GM21737 (cell line): Measurements from ENCODE around the gene EME1.
"Not testable (repeated sequence)": the region's sequence is repeated elsewhere in the genome, so short reads cannot be mapped to it uniquely, and the experiment has no call there.

ENCODE experiments used
- ATAC-seq: cut with Tn5 transposase; IDR thresholded peaks from one replicate; pipeline ENCODE4 v1.9.1; 2021; ENCODE audit warnings: mild to moderate bottlenecking, moderate library complexity; ENCODE audit not compliant: unreplicated experiment

Gene EME1

DNA sequence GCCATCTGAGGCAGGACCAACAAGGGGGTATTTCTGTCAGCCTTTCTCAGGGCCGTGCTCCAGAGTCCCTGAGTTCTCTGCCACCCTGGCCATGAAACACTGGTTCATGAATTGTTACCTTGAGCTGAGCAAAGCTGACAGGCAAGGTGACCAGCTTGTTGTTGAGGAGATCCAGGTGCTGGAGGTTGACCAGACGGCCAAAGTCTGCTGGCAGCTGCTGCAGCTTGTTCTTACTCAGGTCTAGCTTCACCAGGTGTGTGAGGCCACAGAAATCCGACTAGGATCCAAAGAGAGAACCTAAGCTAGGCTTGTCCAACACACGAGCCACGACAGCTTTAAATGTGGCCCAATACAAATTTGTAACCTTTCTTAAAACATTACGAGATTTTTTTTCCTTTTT is 19.6 kb downstream of the EME1 start:
- ATAC-seq: no peak

DNA sequence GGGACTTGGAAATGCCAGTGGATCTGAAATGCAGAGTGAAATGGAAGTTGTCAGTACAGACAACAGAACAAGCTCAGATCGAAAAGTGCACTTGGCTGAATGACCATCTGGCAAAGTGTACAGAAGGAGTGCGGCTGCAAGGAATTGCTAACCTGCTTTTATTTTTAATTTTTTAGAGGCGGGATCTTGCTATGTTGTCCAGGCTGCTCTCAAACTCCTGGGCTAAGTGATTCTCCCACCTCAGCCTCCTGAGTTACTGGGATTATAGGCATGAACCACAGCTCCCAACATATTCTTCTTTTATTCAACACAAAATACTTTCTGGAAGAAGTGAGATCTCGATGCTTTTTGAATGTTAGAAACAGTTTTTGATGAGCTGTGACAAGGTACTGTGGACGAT is 20.7 kb downstream of the EME1 start:
- no peak for ATAC-seq

DNA sequence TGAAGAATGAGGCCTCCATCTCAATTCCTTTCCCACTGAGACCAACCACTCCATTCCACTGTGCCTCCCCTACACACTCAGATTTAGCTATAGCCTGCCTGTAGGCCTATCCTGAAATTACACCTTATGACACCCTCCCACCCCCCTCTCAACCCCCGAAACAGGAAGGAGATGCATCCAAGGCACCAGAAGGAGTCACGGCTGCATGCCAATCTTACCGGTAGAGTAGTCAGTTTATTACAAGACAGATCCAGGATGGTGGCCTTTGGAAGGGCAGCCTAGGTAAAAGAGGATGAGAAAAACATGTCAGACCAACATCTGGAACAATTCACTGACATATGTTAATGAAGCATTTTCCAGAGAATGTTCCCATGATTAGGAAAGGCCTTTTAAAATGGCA is 21.7 kb downstream of the EME1 start:
- no peak for ATAC-seq

DNA sequence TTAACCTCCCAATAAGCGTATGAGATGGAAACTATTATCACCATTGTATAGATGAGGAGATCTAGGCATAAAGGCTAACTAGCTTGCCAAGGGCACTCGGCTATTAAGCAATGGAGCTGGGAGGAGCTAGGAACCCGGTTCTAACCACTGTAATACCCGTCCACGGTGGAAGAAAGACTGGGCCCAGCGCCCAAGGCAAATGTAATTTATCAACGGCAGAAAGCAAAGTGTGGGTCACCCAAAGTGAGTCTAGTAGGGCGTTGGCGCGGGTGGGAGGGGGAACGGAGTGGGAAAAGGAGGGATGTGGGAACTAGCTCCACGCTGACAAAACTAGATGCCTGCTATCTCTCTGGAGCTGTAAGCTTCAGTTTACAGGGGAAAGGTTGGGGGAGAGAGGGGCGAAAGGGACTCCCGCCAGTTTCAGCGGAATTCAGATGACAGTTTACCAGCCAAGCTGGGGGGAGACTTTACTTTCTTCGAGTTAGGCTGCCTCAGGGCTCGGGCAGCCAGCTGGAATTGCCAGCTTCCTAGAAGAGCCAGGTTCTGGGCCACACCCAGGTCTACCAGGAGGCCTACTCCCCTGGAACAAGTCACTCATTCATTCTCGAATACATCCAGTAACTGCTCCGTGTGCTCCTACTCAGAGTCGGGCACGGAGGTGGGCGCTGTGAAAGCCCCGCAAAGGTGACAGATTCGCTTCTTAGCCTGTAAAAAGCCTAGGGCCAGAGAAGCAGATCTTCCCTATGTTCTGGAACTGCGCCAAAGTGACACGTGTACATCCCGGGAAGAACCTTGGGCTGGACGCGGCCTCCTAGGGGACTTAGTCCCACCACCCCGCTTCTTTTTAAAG is 23.5 kb downstream of the EME1 start:
- no peak for ATAC-seq

DNA sequence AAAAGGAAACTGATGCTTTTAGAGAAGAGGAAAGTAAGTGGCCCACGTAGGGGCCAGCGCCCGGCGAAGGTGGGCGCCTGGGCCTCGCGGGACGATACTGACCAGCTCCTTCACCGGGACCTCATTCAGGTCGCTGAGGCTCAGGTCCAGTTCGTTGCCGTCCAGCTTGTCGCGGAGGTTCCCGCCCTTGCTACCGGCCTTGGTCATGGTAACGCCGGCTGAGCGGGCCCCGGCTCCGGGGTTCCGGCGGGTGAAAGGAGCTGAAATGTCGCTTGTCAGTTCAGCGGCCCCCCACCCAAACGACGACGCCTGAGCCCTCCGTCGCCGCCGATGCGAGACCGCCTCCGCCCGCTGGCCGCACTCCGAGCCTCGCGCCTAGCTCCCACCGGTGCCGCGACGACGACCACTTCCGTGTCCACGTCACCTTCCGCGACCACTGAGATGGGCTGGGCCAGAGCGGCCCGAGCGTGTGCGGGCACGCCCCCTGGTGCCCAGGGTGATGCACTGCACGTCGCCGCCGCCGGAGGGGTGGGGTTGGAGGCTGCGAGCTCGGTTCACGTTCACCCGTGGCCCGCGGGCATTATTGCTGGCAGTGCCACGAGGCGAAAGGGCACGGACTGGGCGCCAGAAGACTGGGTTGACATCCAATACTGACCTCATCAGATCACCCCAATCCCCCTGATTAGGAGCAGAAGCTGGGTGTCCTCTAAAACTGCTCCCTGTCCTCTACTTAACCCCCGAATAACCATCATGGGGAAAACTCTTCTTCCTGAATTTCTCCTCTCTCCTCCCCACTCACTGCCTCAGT is 24.3 kb downstream of the EME1 start, which contains the start of gene LRRC59:
LRRC59 (minus strand) TSS at position 413 of the 808 bp plus-strand sequence; CDS start at position 207, 206 bp downstream.
- ATAC-seq: peak; percentile 91

DNA sequence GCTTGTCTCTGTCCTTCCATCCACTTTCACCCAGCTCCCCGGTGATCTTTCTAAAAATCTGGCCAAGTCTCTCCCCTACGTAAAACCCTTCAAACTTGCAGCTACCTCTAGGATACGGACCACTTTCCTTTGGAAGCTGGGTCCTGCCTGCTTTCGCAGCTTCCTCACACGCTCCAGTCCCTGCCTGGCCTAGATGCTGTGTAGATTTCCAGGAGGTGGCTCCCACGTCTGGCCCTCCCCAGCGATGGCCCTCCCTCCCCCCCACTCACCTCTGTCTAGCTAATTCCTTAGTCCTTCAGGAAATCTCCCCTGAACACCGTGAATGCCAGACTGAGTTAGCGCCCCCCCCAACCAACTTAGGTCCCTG is 24.9 kb downstream of the EME1 start:
- ATAC-seq: no peak

DNA sequence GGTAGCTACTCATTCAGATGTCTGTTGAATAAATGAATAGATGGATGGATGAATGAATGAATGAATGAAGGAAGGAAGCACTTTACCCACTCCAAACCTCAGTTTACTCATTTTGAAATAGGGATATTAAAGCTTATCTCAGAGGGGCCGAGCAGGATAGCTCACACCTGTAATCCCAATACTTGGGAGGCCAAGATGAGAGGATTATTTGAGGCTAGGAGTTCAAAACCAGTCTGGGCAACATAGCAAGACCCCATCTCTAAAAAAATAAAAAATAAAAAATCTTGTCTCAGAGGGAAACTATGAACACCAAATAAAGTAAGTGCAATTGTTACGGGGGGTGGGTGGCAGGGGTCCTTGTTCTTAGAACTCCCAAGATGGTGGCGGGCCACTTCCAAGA is 25.6 kb downstream of the EME1 start:
- ATAC-seq: not testable (repeated sequence)

DNA sequence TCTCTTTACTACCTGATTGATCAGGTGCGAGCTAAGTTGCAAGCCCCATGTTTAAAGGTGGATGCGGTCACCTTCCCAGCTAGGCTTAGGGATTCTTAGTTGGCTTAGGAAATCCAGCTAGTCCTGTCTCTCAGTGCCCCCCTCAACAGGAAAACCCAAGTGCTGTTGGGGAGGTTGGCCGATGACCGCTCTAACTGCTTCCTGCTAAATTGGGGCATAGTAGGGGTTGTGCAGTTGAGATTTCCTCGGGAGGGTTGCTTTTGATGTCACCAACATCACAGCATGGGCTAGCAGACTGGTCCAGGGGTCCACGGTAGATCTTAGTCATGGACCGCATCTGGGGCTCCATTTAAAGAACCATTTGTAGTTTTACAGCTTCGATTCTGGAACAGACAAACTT is 26.6 kb downstream of the EME1 start:
- ATAC-seq: not testable (repeated sequence)

DNA sequence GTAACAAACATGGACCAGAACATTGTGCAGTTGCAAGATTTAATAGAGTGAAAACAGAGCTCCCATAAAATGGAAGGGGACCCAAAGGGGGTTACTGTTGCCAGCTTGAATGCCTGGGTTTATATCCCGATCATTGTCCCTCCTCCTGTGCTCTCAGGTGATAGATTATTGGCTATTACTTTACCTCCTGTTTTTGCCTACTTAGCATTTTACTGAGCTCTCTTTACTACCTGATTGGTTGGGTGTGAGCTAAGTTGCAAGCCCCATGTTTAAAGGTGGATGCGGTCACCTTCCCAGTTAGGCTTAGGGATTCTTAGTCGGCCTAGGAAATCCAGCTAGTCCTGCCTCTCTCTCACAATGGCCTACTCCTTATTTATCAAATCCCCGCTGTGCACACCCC is 32.3 kb downstream of the EME1 start:
- ATAC-seq: not testable (repeated sequence)

DNA sequence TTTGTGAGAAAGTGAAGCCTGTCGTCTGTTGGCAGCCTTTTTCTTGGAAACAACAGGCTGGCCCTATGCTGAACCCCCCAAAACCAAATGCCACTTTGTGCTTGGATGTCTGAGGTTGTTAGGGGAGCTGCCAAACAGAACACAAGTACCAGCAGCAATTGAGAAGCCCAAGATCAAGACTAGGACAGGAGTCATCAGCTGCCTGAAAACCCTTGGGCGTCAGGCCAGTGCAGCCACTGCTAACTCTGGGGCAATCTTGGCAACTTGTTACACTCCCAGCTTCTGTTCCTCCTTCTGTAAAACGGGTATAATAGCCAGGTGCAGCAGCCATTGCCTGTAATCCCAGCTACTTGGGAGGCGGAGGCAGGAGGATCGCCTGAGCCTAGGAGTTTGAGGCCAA is 33.5 kb downstream of the EME1 start:
- no peak for ATAC-seq

DNA sequence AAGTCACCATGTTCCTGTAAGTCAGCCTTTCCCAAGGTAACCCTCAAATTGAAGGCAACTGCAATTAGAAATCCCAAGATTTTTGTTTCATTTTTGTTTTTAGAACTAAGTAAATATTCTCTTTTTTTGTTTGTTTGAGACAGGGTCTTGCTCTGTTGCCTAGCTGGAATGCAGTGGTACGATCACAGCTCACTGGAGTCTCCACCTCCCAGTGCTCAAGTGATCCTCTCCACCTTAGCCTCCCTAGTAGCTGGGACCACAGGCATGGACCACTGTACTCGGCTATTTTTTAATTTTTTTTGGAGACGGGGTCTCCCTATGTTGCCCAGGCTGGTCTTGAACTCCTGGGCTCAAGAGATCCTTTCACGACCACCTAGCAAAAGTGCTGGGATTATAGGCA is 34.9 kb downstream of the EME1 start:
- ATAC-seq: no peak

DNA sequence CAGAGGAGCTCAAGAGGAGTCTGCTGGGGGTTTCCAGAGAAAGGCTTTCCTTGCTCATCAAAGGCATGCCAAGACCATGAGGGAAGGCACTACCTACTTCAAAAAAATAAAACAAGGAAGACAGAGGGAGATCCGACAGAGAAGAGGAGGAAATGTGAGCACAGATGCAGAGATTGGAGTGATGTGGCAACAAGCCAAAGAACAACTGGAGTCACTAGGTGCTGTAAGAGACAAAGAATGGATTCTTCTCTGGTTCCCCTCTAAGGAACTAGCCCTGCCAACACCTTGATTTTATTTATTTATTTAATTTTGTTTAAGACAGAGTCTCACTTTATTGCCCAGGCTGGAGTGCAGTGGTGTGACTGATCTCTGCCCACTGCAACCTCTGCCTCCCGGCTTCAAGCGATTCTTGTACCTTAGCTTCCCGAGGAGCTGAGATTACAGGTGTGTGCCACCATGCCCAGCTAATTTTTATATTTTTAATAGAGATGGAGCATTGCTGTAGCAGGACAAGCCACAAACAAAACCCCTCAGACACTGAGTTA is 39.2 kb downstream of the EME1 start:
- ATAC-seq: no peak

DNA sequence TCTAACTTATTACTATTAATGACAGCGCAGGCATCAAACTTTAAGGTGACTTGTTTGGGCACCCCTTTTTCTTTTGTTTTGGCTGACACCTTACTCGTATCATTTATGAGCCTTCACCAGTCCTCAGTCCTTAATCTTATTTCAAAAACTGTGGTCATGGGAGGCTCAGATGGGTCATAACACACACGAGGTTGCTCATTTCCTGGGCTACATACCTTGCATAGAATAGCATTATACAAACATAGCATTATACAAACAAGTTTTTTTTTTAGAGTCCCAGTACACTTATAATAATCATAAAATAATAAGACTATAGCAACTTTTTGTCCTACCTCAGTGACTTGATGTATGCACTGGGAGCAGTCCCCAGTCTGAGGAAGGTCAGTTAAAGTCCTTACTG is 41.8 kb downstream of the EME1 start:
- no peak for ATAC-seq

DNA sequence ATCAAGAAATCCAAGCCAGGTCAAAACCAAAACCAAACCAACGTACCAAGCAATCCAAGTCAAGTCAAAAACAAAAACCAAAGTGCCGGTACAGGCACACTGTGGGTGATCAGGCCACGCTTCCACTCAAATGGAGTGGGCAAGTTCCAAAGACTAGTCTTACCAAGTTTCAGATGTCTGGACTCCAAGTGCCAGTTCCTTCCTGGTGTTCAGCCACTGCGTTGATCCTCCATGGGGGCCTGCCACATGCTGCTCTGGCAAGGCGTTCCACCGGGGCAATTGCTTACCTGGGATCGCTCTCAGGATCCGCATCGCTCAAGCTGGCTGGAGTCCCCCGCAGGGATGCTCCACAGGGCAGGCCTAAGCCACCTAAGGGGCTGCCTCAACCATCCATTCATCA is 46.5 kb downstream of the EME1 start:
- ATAC-seq: not testable (repeated sequence)

DNA sequence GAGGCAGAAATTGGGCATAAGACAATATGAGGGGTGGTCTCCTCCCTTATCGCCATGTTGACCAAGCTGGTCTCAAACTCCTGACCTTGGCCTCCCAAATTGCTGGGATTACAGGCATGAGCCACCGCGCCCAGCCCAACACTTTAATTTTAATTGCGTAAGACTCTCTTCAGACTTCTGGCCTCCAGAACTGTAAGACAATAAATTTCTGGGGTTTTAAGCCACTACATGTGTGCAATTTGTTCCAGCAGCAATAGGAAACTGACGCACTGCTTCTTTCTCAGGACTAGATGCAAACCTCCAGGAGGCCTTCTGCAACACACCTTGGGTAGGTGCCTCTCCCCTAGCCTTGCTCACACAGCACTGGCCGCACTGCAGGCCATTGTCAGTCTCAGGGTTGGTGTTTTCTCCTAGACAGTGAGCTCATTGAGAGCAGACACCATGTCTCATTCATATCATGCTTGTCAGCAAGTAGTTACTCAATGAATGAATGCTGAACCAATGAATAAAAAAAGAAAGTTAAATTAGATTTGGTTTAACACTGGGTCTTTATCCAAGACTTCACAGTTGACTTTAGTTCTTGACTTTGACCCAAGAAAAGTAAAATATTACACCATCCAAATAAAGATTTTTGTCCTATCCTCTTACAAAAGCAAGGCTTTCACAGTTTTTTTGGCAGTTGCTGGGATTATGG is 47.5 kb downstream of the EME1 start:
- ATAC-seq: no peak

DNA sequence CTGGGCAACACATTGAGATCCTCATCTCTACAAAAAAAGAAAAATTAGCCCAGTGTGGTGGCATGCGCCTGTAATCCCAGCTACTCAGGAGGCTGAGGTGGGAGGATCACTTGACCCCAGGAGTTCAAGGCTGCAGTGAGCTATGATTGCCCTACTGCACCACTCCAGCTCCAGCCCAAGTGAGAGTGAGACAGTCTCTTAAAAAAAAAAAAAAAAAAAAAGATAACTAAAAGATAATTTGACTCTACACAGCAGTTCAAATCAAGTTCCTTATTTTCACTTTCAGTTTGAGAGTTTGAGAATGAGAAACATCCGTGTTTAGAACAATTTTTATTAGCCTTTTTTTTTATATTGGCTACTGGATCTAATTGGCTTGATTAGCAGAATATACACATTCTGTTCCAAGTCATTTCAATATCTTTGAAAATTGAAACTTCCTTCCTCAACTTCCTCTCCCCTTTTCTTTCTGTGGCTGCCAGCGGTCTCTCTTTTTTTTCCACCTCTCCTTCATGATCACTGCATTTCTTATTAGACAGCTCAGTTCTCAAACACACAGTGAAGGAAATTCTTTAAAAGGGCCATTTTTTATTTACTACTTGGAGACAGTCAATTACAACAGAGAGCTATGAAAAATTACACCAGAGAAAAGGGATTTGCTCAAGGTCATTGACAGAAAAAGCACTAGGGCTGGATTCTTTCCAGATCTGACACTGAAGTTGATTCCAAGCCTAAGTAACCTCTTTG is 48.5 kb downstream of the EME1 start:
- no peak for ATAC-seq

DNA sequence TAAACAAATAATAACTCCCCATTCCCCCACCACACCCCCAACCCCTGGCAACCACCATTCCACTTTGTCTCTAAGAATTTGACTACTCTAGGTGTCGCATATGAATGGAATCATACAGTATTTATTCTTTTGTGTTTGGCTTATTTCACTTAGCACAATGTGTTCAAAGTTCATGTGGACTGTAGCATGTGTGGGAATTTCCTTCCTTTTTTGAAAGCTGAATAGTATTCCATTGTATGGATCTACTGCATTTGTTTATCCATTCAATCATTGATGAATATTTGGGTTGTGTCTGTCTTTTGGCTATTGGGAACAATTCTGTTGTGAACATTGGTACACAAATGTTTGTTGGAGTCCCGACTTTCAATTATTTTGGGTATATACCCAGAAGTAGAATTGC is 49.7 kb downstream of the EME1 start:
- no peak for ATAC-seq

DNA sequence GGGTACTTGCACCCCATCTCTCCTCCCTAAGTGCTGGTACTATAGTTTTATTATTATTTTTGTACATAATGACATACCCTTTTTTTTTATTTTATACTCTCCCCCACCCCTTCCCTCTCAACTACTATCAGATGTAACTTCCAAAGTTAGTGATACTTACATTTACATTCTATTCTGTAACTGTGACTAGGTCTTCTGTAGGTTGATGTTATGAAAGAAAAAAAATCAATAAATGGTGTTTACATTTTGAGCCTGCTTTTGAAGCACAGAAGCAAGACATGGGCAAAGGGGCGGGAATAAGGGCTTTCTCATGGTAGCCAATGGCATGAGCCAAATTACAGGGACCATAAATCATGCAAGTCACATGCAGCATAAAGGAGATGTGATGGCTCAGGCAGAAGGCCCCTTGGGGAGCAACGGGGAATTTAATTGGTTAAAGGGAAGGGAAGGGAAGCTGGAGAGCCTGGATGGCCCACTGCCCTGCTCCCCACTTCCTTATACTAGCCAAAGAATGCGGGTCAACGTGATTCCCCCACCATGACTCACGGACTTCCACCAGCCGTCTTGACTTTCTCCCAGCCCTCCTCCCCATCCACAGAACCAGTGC is 50.6 kb downstream of the EME1 start:
- ATAC-seq: no peak

DNA sequence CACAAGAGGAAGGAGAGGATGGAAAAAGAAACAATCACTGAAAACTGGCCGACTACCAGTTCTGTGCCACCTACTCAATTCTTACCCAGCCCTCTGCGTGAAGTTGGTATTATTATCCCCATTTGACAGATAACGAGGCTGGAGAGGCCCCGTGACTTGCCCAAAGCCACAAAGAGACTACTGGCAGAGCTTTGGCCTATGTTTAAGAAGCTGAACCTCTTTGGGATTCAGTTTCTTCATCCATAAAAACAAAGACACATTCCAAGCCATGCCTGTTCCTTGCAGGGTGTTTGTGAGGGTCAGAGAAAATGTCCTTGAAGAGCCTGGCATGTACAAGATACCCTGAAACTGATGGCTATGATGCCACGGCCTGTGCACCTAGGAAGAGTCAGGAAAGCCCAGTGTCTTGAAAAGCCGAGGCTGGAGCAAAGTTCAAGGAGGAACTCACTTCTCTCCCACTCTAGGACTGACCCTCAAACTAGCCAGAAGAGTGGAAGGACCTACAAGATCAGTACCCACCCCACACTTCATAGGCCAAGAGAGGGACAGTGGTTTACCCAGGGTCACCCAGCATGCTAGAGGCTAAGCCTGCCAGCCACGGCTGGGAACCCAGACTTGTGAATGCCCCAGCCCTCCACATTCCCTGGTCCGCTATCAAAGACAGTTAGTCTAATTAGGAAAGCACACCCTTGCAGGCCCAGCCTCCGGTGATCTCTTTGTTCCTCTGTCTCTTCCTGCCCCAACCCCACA is 51.4 kb downstream of the EME1 start:
- no peak for ATAC-seq
